GM23248 (cell line): ENCODE data around the gene DHX57.
"Not testable (repeated sequence)": the region's sequence is repeated elsewhere in the genome, so short reads cannot be mapped to it uniquely, and the experiment has no call there.

Experiments
- EZH2 ChIP-seq: fragments of 200-600 bp; sonication (generic); IDR thresholded peaks from 2 replicates; pipeline ENCODE4 v1.6.1; 2018; ENCODE audit warnings: antibody characterized with exemption, mild to moderate bottlenecking; ENCODE audit not compliant: insufficient read depth, poor library complexity, severe bottlenecking
- EZH2phosphoT487 ChIP-seq: fragments of 200-600 bp; sonication (generic); IDR thresholded peaks from 2 replicates; pipeline ENCODE4 v1.6.1; 2018; ENCODE audit warnings: antibody characterized with exemption, moderate library complexity, mild to moderate bottlenecking, low read depth; ENCODE audit not compliant: insufficient read depth

GRCh38 chr2:38792321-38792720 is 83.4 kb downstream of the DHX57 start:
- TF ChIP-seq EZH2, EZH2phosphoT487: not testable (repeated sequence)
